Cerebellar nuclear complex (tissue), 1 donor: ENCODE data around the gene BTRC.

Experiments used
- DNase-seq, 2 experiments: peaks; one replicate each; lab custom pipeline; 2025; lab: John Stamatoyannopoulos, UW

BTRC gene

GRCh38 chr10:101567165-101568006 lies 213.4 kb downstream of the BTRC start:
- no peak for DNase-seq

DNA sequence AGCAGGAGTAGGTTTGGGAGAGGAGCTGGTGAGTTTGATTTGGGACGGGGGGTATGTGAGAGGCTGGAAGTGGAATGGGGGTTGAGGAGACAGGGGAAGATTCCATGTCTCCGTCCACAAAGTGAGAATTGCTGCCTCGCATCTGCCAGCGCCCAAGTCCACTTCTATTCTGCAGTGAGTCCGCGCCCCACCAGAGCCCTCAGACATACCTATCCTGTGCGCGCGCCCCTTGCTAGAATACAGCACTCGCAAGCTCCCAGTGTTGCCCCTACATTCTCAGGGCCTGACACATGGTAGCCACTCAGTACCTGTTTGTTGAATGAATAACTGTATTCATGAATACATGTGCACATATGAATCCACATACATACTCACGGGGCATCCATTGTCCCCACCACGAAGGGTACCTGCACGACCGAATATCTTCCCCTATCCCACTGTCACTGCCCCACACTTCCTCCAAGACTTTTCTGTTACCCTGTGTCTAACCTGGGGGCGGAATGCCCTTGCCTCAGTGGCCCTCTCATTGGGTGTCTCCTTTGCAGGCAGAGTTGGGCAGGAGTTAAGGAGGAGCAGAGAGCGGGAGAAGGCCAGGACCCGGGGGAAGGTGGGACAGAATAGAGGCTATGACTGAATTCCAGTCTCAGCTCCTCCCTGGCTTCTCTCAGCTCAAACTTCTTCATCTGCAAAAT lies 214.2 kb downstream of the BTRC start:
- no peak for DNase-seq

DNA sequence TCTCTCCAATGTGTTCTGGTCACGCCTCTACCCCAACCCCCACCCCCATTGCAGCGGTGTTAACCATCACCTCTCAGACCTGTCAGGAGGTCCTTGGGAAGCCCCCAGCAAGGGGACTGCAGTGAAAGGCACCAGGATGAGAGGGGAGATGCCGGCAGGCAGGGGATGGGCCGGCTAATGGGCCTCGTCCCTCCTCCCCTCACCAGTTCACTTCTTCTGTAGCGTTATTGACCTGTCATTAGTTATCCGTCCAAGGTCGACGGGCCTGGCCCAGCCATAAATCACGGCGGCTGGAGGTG lies 215.3 kb downstream of the BTRC start:
- no peak for DNase-seq

DNA sequence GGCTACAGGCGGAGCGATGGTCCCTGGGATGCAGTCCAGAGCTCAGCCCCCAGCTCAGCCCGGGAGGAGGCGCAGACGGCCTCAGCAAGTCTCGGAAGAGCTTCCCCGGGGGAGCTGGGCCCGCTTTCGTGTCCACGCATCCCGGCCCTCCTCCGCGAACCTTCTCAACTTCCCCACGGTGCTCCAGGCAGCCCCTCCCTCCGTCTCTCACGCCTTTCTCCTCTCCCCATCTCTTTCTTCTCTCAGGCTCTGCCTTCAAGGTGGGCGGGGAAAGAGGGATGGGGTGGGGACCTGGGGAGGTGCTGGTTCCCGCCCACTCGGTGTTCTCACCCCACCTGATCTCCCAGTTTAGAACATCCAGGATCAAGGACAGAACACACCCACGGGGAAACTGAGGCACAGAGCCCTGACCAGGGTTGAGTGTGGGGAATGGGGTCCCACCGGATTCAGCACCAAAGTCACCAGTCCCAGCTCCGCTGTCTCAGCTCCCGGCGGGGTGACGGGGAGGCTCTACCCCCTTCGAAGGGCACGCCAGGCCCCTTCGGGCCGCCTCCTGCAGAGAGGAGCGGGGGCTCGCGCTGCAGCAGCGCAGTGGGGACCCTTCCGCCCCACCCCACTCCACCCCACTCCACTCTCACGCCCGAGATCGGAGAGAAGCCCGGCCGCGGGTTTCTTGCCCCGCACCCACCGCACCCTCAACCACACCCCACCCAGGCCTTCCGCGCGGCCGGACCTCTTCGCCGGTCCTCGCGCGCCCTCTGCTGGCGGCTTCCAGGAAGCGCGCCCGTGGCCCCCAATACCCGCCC lies 215.9 kb downstream of the BTRC start:
- DNase-seq, result no peak

- DNase-seq, result no peak
Measured at GRCh38 chr10:101570428-101571270, 216.7 kb downstream of the BTRC start.

GRCh38 chr10:101571271-101571925 lies 217.4 kb downstream of the BTRC start:
- DNase-seq, result no peak

GRCh38 chr10:101572126-101572525 lies 218.2 kb downstream of the BTRC start:
- DNase-seq, result no peak

- no peak for DNase-seq
Measured at GRCh38 chr10:101572785-101573184, 218.8 kb downstream of the BTRC start.

- no peak for DNase-seq
Measured at GRCh38 chr10:101573885-101574753, 220.2 kb downstream of the BTRC start.

GRCh38 chr10:101575091-101575490 lies 221.1 kb downstream of the BTRC start:
- no peak for DNase-seq

GRCh38 chr10:101575580-101576210 lies 221.7 kb downstream of the BTRC start:
- DNase-seq, result no peak

GRCh38 chr10:101576211-101576863 lies 222.4 kb downstream of the BTRC start:
- no peak for DNase-seq

- no peak for DNase-seq
Measured at GRCh38 chr10:101577121-101577871, 223.3 kb downstream of the BTRC start.

GRCh38 chr10:101578192-101578591 lies 224.2 kb downstream of the BTRC start:
- no peak for DNase-seq

DNA sequence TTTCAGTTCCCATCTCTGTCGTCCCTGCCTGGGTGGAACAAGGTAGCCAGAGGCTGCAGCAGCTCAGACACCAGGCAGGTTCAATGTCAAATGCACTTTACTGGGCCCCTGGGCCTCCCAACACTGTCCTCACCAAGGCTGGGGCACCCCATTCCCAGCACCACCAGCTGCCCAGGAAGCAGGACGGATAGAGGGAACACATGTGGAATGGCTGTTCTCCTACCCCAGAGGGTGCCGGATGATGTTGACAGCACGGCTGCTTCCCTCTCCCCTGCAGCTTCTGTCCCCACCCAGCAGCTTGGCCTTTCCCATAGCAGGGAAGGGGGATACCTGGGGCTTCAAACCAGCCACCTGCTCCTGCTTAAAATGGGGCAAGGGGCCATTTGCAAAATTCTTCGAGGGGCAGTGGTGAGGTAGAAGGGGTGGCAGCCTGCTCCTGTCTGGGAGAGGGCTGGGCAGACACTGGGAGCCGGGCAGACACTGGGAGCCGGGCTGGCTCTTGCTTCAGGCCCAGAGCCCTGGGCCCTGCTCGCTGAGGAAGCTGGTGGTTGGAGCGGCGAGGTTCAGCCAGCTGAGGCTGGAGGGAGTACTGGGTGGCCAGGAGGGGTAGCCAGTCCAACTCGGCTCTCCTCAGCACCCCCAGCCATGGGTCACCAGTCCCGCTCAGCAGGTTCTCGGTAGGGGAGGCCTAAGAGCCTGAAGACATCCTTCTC lies 225.0 kb downstream of the BTRC start:
- DNase-seq, result no peak

DNA sequence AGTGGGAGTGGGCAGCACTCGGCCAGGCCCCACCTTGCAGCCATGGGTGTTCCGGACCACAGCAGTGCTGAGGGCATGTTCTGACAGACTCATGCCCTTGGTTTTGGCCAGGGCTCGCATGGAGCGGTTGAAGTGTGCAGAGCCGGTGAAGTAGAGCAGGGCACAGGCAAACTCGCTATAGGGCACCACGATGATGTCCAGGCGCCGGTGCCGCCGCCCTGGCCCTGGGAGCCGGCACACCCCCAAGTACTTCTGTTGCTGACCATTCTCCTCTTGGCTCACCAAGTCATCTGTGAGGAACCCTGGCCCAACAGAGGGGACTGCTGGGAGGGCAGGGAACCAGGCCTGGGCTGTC lies 225.5 kb downstream of the BTRC start:
- DNase-seq, result no peak

GRCh38 chr10:101580486-101581399 lies 226.8 kb downstream of the BTRC start:
- DNase-seq, result no peak
